ENCODE results near the gene NRDE2. TPM values are rescaled to one million over a fixed set of nuclear protein-coding genes. Genes with fewer than 3 reads are reported as not detected.

NRDE2 gene
- total and polyA plus RNA-seq, 2 experiments from 2014 or later, result 20.0 to 21.9 TPM

DNA sequence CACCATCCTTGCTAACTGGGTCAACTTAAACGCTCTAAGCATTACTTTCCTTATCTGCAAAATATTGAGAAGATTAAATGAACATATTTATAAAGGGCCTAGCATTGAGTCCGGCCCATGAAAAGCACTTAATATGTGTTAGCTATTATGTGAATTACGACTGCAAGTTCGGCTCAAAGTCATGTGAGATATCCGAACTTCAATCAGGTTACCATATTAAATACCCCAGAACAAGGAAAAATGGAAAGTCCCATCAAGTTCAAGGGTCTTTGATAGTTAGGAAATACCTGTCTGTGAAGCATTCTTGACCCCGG, 487 bp upstream of the NRDE2 start:
- Histone ChIP-seq H3K4me1 (ENCODE audit: insufficient read depth) (peaks cover 23% of the 10 kb centered on the region), H3K9me3 (ENCODE audit: low read depth) (no peaks in the 10 kb centered on the region), H3K27ac (peak overlapping the region; percentile 70), H4K20me1 (ENCODE audit: insufficient read depth, poor library complexity, severe bottlenecking) (no peaks in the 10 kb centered on the region), H2AFZ (peak overlapping the region; percentile 72), H3K27me3 (no peaks in the 10 kb centered on the region), H3K36me3 (replicated peaks; ENCODE audit: insufficient read depth, low read depth) (no peaks in the 10 kb centered on the region), H3K4me3 (peak overlapping the region; percentile 1), H3K4me2 (peak overlapping the region; percentile 89), H3K79me2 (peaks cover 39% of the 10 kb centered on the region), H3K9me2 (replicated peaks; ENCODE audit: insufficient read depth) (no peaks in the 10 kb centered on the region)
- no peak for DNase-seq (ENCODE audit: low spot score)
- 51% methylated on average over 6 of the region's 6 CpGs for WGBS (ENCODE audit: low lambda C conversion rate, missing lambda C conversion rate)
- TF ChIP-seq EZH2 (IDR thresholded peaks at IDR 0.05; ENCODE audit: borderline replicate concordance) (no peak), EZH2phosphoT487 (IDR thresholded peaks at IDR 0.05; ENCODE audit: low read depth, severe bottlenecking, unreplicated experiment) (no peak)
- TF ChIP-seq, protein P1, sequence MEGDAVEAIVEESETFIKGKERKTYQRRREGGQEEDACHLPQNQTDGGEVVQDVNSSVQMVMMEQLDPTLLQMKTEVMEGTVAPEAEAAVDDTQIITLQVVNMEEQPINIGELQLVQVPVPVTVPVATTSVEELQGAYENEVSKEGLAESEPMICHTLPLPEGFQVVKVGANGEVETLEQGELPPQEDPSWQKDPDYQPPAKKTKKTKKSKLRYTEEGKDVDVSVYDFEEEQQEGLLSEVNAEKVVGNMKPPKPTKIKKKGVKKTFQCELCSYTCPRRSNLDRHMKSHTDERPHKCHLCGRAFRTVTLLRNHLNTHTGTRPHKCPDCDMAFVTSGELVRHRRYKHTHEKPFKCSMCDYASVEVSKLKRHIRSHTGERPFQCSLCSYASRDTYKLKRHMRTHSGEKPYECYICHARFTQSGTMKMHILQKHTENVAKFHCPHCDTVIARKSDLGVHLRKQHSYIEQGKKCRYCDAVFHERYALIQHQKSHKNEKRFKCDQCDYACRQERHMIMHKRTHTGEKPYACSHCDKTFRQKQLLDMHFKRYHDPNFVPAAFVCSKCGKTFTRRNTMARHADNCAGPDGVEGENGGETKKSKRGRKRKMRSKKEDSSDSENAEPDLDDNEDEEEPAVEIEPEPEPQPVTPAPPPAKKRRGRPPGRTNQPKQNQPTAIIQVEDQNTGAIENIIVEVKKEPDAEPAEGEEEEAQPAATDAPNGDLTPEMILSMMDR (IDR thresholded peaks at IDR 0.05; ENCODE audit: poor library complexity), result no peak

DNA sequence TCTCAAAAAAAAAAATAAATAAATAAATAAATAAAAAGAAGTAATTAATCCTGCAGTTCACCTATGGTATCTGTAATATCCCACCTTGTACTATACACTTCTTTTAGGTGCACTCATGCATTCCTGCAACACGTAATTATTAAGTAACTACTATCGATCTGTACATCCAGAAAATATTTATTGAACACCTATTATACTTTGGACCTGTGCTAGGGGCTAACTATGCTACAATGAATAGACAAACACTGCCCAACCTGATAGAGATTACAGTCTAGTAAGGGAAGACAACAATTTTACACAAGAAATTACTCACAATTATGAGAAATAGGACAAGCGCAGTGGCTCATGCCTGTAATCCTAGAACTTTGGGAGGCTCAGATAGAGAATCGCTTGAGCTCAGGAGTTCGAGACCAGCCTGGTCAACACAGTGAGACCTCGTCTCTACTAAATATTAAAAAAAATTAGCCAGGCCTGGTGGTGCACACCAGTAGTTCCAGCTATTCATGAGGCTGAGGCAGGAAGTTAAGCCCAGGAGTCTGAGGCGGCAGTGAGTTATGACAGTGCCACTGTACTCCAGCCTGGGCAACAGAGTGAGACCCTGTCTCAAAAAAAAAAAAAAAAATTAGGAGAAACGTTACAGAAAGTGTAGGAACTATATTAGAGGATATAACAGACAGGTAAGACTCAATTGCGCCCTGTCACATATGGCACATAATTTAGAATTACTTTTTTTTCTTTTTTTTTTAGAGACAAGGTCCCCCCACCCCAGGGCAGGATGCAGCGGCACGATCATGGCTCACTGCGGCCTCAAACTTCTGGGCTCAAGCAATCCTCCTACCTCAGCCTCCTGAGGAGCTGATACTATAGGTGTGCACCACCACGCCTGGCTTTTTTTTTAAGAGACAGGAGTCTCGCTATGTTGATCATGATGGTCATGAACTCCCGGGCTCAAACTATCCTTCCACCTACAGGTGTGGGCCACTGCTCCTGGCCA, 1.2 kb downstream of the NRDE2 start:
- Histone ChIP-seq H3K4me2 (peak overlapping the region; percentile 89), H3K27ac (peak overlapping the region; percentile 83), H3K9me3 (ENCODE audit: low read depth) (no peaks in the 10 kb centered on the region), H3K79me2 (peaks cover 54% of the 10 kb centered on the region), H2AFZ (peak overlapping the region; percentile 84), H3K36me3 (replicated peaks; ENCODE audit: insufficient read depth, low read depth) (no peaks in the 10 kb centered on the region), H3K4me1 (ENCODE audit: insufficient read depth) (peaks cover 13% of the 10 kb centered on the region), H3K27me3 (no peaks in the 10 kb centered on the region), H4K20me1 (ENCODE audit: insufficient read depth, poor library complexity, severe bottlenecking) (no peaks in the 10 kb centered on the region), H3K4me3 (peak overlapping the region; percentile 55), H3K9me2 (replicated peaks; ENCODE audit: insufficient read depth) (no peaks in the 10 kb centered on the region)
- WGBS (ENCODE audit: low lambda C conversion rate, missing lambda C conversion rate), result 94% methylated on average over 15 of the region's 15 CpGs
- no peak for DNase-seq (ENCODE audit: low spot score)
- no peak for TF ChIP-seq EZH2phosphoT487 (IDR thresholded peaks at IDR 0.05; ENCODE audit: low read depth, severe bottlenecking, unreplicated experiment)
- TF ChIP-seq, protein P1 (IDR thresholded peaks at IDR 0.05; ENCODE audit: poor library complexity), result no peak
- TF ChIP-seq EZH2 (IDR thresholded peaks at IDR 0.05; ENCODE audit: borderline replicate concordance), result no peak

DNA sequence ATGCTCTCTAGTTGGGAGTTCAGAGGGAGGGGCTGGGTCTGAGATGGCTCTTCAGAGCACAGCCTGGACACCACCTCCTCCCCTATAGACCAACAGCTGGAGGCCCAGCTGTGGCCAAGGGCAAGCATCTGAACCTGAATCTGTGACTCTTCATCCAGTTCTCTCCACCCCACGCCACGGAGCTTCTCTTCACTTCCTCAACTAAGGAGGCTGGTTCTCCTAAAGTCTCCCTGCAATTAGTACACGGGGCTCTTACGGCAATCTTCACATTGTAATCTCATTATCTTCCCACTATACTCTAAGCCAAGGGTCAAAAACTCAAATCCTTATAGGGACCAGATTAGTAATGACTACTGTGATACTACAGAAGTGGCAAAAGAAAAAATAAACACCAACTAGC, 9.8 kb downstream of the NRDE2 start:
- Histone ChIP-seq H4K20me1 (ENCODE audit: insufficient read depth, poor library complexity, severe bottlenecking) (no peaks in the 10 kb centered on the region), H3K79me2 (peaks cover 68% of the 10 kb centered on the region), H3K4me3 (no peak overlapping the region), H3K9me3 (ENCODE audit: low read depth) (no peaks in the 10 kb centered on the region), H3K4me2 (no peak overlapping the region), H3K27ac (no peak overlapping the region), H3K9me2 (replicated peaks; ENCODE audit: insufficient read depth) (no peaks in the 10 kb centered on the region), H3K27me3 (no peaks in the 10 kb centered on the region), H3K4me1 (ENCODE audit: insufficient read depth) (no peaks in the 10 kb centered on the region), H3K36me3 (replicated peaks; ENCODE audit: insufficient read depth, low read depth) (no peaks in the 10 kb centered on the region), H2AFZ (no peak overlapping the region)
- DNase-seq (ENCODE audit: low spot score), result no peak
- no peak for TF ChIP-seq EZH2phosphoT487 (IDR thresholded peaks at IDR 0.05; ENCODE audit: low read depth, severe bottlenecking, unreplicated experiment)
- TF ChIP-seq EZH2 (IDR thresholded peaks at IDR 0.05; ENCODE audit: borderline replicate concordance), result no peak
- TF ChIP-seq, protein P1 (IDR thresholded peaks at IDR 0.05; ENCODE audit: poor library complexity), result no peak
- 87% methylated on average over 4 of the region's 4 CpGs for WGBS (ENCODE audit: low lambda C conversion rate, missing lambda C conversion rate)

All from hepatocyte (in vitro differentiated cells).